ENCODE measurements around the gene PAH. TPM values are rescaled to one million over a fixed set of nuclear protein-coding genes. Genes with fewer than 3 reads are reported as not detected.

PAH gene
- total and polyA plus RNA-seq, 2 of the 8 experiments (the other 6 are each of a cell fraction or from before 2014, with no cell fraction given) = 3.9 to 9.0 TPM

GRCh38 chr12:102812344-102812743 lies 104.7 kb downstream of the PAH start:
- 67% methylated on average over 8 of the region's 8 CpGs; no CpG with 5 or more reads in 1 of the 2 experiments for WGBS, 2 experiments (ENCODE audit: extremely low coverage in 1 of 2, insufficient coverage in 1 of 2, insufficient read length in 1 of 2, insufficient replicate concordance in 2 of 2, low coverage in 1 of 2, low lambda C conversion rate in 2 of 2, missing lambda C conversion rate in 1 of 2)
- H2AFZ ChIP-seq (ENCODE audit: low read length) = 0 out of 2 replicates have a peak overlapping the region, but pooled peaks have one; percentile 73
- no peak overlapping the region for H3K14ac ChIP-seq (ENCODE audit: insufficient read length)
- H3K4me2 ChIP-seq (ENCODE audit: insufficient read depth in 1 of 2, low read depth in 2 of 2, low read length in 2 of 2) = no peak overlapping the region; a peak in 1 of 4 replicates
- no peak overlapping the region for H3K56ac ChIP-seq (replicated peaks; ENCODE audit: insufficient read length, low read depth, low read length)
- H3K23ac ChIP-seq (ENCODE audit: insufficient read length) = no peak overlapping the region
- no peak overlapping the region for H2BK15ac ChIP-seq (ENCODE audit: low read length)
- H2AK5ac ChIP-seq (ENCODE audit: low read depth, low read length) = no peak overlapping the region
- H3K4me3 ChIP-seq (ENCODE audit: extremely low read depth in 1 of 4, insufficient read depth in 2 of 4, low read depth in 3 of 4, low read length in 4 of 4) = no peak overlapping the region
- no peaks in the 10 kb centered on the region for H3K36me3 ChIP-seq (ENCODE audit: control insufficient read depth in 2 of 4, insufficient read depth in 4 of 4, low read length in 3 of 4)
- FAIRE-seq (no peak), DNase-seq (ENCODE audit: low read depth in 1 of 2, low spot score in 2 of 2) (no peak)
- H4K5ac ChIP-seq (ENCODE audit: insufficient read length, low read depth, low read length) = no peak overlapping the region
- H4K8ac ChIP-seq (ENCODE audit: extremely low read depth, insufficient read depth, low read length) = no peak overlapping the region
- no peak overlapping the region for H2BK5ac ChIP-seq (ENCODE audit: low read depth, low read length)
- no peaks in the 10 kb centered on the region for H3K23me2 ChIP-seq (ENCODE audit: low read depth, low read length)
- ChIA-PET CTCF (ENCODE audit: partially characterized antibody) (interaction anchor here (0.6 to 3.5 kb wide), 23 partner anchors 9 to 893 kb away, joined by 3 to 27 read pairs (median 6); no protein-coding TSS in a partner anchor), POLR2A (ENCODE audit: partially characterized antibody) (no interaction called here)
- no peak overlapping the region for H2BK20ac ChIP-seq (ENCODE audit: low read length)
- no peaks in the 10 kb centered on the region for H3K79me2 ChIP-seq (ENCODE audit: control insufficient read depth in 1 of 2, insufficient read depth in 2 of 2, low read length in 2 of 2)
- H4K91ac ChIP-seq (replicated peaks; ENCODE audit: insufficient read length, low read length) = no peak overlapping the region
- no peak overlapping the region for H2BK12ac ChIP-seq (ENCODE audit: low read depth, low read length)
- H3K9ac ChIP-seq (replicated peaks in 1 of 4; ENCODE audit: extremely low read depth in 1 of 4, low read depth in 3 of 4, low read length in 3 of 4) = no peak overlapping the region
- H3K79me1 ChIP-seq (ENCODE audit: low read depth, low read length) = no peaks in the 10 kb centered on the region
- H4K20me1 ChIP-seq (replicated peaks in 1 of 2; ENCODE audit: control insufficient read depth in 1 of 2, insufficient read depth in 2 of 2, low read length in 2 of 2) = peaks cover 0 to 2% of the 10 kb centered on the region in 2 experiments
- H3K18ac ChIP-seq (ENCODE audit: extremely low read depth, low read length) = no peak overlapping the region
- H3K27me3 ChIP-seq (replicated peaks in 1 of 4; ENCODE audit: control insufficient read depth in 3 of 4, extremely low read depth in 1 of 4, insufficient read depth in 3 of 4, low read length in 3 of 4) = no peaks in the 10 kb centered on the region
- no peak overlapping the region for H3K27ac ChIP-seq (ENCODE audit: low read depth, low read length)
- H2BK120ac ChIP-seq (replicated peaks; ENCODE audit: low read depth, low read length) = no peak overlapping the region
- no peaks in the 10 kb centered on the region for H3K9me3 ChIP-seq (ENCODE audit: insufficient read depth in 2 of 2, low read depth in 1 of 2, low read length in 1 of 2)
- TF ChIP-seq TEAD4 (IDR thresholded peaks at IDR 0.05; ENCODE audit: low read depth, low read length) = no peak
- TF ChIP-seq SP4 (IDR thresholded peaks at IDR 0.05; ENCODE audit: low read length) = no peak
- TF ChIP-seq ZNF274 (IDR thresholded peaks at IDR 0.05; ENCODE audit: borderline replicate concordance, extremely low read depth, low read length) = no peak
- TF ChIP-seq PHF8 (conservative IDR thresholded peaks at IDR 0.05; ENCODE audit: low read depth, low read length) = no peak
- no peak for TF ChIP-seq BCL11A (IDR thresholded peaks at IDR 0.05; ENCODE audit: low read depth in 2 of 2, low read length in 2 of 2)
- no peak for TF ChIP-seq TAF7 (optimal IDR thresholded peaks at IDR 0.05; ENCODE audit: borderline replicate concordance, low read depth, low read length)
- H3K4ac ChIP-seq (replicated peaks; ENCODE audit: insufficient read length, low read depth, low read length) = no peak overlapping the region
- H3K4me1 ChIP-seq (replicated peaks in 1 of 4; ENCODE audit: control insufficient read depth in 3 of 4, insufficient read depth in 4 of 4, low read length in 3 of 4) = peaks cover 0 to 3% (median 0%) of the 10 kb centered on the region in 4 experiments; a peak in 2 of 7 replicates

All from H1 (cell line).